SJCRH30 (cell line): Measurements from ENCODE around the gene SLC35F3. TPM values are rescaled to one million over a fixed set of nuclear protein-coding genes. Genes with fewer than 3 reads are reported as not detected.
"Not testable (repeated sequence)": the region's sequence is repeated elsewhere in the genome, so short reads cannot be mapped to it uniquely, and the experiment has no call there.

Experiments
- DNase-seq, 2 experiments: peaks; one replicate each; pipeline ENCODE4 v3.0.0-alpha.2; 2015 to 2020
- H3K27ac ChIP-seq: fragments of 250-450 bp; sonication (Bioruptor Pico); 2 replicates; pipeline ENCODE4 v1.5.1; 2020; ENCODE audit warnings: mild to moderate bottlenecking, moderate library complexity
- H3K27me3 ChIP-seq: fragments of 250-450 bp; sonication (Bioruptor Pico); 2 replicates; pipeline ENCODE4 v1.5.1; 2020; ENCODE audit warnings: mild to moderate bottlenecking, moderate library complexity
- H3K36me3 ChIP-seq: fragments of 250-450 bp; sonication (Bioruptor Pico); 2 replicates; pipeline ENCODE4 v1.5.1; 2020; ENCODE audit warnings: mild to moderate bottlenecking, moderate library complexity
- H3K4me1 ChIP-seq: fragments of 250-450 bp; sonication (Bioruptor Pico); 2 replicates; pipeline ENCODE4 v1.5.1; 2020; ENCODE audit warnings: mild to moderate bottlenecking, moderate library complexity
- H3K4me3 ChIP-seq: fragments of 250-450 bp; sonication (Bioruptor Pico); 2 replicates; pipeline ENCODE4 v1.5.1; 2020; ENCODE audit warnings: mild to moderate bottlenecking, moderate library complexity
- H3K9me3 ChIP-seq: fragments of 250-450 bp; sonication (Bioruptor Pico); replicated peaks from 2 replicates; pipeline ENCODE4 v1.5.1; 2020; ENCODE audit warnings: mild to moderate bottlenecking, moderate library complexity
- total RNA-seq: library from RNA; depleted of rRNA; stranded (reverse); fragments of >200 nt; shearing (Covaris generic); gene quantifications from 2 replicates; pipeline ENCODE4 v1.2.3, GENCODE V29; 2014

The SLC35F3 gene
- total RNA-seq, 1 experiment from 2014 or later = not detected

DNA sequence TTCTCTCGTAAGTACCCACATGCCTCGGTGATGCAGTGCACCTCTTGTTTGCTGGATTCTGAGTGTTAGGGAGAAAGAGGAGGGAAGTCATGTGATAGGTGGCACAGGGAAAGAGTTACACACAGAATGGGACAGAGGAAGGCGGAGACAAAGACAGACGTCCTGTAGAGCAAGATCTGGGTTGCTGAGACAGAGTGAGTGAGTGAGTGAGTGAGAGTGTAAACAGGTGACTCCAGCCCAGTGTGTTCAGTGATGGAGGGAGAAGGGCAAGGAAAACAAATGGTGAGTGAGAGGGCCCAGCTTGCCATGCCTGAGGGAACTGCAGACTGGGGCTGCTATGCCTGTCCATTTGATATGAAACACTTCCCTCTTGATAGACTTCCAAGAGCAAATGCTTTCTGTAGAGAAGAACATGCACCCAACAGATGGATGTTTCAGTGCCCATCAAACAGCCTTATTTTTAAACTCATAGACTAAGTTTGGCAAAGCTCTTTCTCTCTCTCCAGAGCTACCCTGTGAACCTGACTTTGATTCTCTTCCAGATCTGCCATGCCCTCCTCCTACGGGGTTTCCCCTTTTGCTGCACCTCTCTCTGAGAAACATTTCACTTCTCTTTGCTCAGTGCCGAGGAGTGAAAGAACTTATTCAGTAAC lies 258.9 kb downstream of the SLC35F3 start:
- DNase-seq = no peak
- H3K27me3 ChIP-seq = no peaks in the 10 kb centered on the region
- no peaks in the 10 kb centered on the region for H3K36me3 ChIP-seq
- H3K9me3 ChIP-seq = no peaks in the 10 kb centered on the region
- H3K4me3 ChIP-seq = no peak overlapping the region
- no peak overlapping the region for H3K27ac ChIP-seq
- no peaks in the 10 kb centered on the region for H3K4me1 ChIP-seq

- no peaks in the 10 kb centered on the region for H3K9me3 ChIP-seq
- H3K4me3 ChIP-seq = no peak overlapping the region
- H3K27ac ChIP-seq = no peak overlapping the region
- no peaks in the 10 kb centered on the region for H3K4me1 ChIP-seq
- no peak for DNase-seq
- no peaks in the 10 kb centered on the region for H3K36me3 ChIP-seq
- no peaks in the 10 kb centered on the region for H3K27me3 ChIP-seq
Measured at GRCh38 chr1:234164098-234164709, 259.7 kb downstream of the SLC35F3 start.

DNA sequence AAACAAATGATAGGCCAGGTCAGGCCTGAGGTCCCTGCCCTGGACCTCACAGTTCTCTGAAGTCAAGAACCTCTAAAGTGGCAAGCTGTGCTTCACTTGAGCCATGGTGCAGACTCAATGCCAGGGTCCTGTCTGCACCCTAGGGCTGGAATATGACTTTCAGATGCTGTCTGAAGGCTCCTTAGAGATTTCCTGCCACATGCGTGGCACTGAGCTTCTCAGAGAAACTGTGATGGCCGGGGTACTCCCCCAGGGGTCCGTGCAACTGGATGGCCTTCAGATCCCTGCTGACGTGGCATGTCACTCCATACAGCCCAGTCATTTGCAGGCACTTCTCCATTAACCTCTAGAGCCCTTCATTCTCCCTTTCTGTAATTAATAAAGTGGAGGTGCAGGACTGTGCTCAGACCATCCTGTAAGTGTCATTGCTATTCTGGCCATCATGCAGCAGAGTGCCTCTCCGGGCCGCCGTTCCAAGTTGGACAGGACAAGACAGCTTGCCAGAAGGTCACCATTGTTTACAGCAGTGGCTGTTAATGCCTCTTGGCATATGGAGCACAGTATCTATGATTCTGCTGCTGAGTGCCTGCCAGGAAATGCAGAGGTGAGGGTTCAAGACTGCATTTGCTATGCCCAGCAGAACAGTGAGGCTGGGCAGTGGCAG lies 263.7 kb downstream of the SLC35F3 start:
- H3K4me1 ChIP-seq = no peaks in the 10 kb centered on the region
- no peak for DNase-seq
- no peaks in the 10 kb centered on the region for H3K36me3 ChIP-seq
- H3K27ac ChIP-seq = no peak overlapping the region
- H3K4me3 ChIP-seq = no peak overlapping the region
- no peaks in the 10 kb centered on the region for H3K9me3 ChIP-seq
- no peaks in the 10 kb centered on the region for H3K27me3 ChIP-seq

DNA sequence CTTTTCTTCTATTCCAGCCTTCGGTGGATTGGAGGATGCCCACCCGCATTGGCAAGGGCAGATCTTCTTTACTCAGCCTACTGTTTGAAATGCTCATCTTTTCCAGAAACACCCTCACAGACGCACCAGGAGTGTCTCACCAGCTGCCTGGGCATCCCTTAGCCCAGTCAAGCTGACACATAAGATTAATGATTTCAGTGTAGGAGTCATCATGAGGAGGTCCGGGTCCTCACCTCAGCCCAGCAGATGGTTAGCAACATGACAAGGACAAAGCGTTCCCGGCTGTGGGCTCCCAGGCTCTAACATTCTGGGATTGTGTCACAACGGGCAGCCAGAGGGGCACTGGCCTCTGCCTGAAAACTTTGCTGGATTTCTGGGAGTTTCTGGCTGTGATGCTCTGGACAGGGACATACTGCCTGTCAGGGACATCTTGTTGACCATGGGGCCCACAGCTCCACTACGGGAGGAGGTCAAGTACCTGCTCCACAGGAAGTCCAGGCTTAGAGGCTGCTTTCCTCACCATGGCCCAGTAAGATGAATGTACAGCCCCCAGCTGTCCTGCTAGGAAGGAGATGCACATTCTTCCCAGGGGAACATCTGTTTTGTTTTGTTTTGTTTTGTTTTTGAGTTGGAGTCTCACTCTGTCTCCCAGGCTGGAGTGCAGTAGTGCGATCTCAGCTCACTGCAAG lies 264.8 kb downstream of the SLC35F3 start:
- no peaks in the 10 kb centered on the region for H3K9me3 ChIP-seq
- H3K36me3 ChIP-seq = no peaks in the 10 kb centered on the region
- H3K27me3 ChIP-seq = no peaks in the 10 kb centered on the region
- no peak overlapping the region for H3K27ac ChIP-seq
- no peak for DNase-seq
- H3K4me3 ChIP-seq = no peak overlapping the region
- no peaks in the 10 kb centered on the region for H3K4me1 ChIP-seq

GRCh38 chr1:234170067-234170466 lies 265.6 kb downstream of the SLC35F3 start:
- H3K4me1 ChIP-seq = no peaks in the 10 kb centered on the region
- no peaks in the 10 kb centered on the region for H3K36me3 ChIP-seq
- no peak overlapping the region for H3K4me3 ChIP-seq
- DNase-seq = no peak
- no peaks in the 10 kb centered on the region for H3K9me3 ChIP-seq
- no peak overlapping the region for H3K27ac ChIP-seq
- H3K27me3 ChIP-seq = no peaks in the 10 kb centered on the region

DNA sequence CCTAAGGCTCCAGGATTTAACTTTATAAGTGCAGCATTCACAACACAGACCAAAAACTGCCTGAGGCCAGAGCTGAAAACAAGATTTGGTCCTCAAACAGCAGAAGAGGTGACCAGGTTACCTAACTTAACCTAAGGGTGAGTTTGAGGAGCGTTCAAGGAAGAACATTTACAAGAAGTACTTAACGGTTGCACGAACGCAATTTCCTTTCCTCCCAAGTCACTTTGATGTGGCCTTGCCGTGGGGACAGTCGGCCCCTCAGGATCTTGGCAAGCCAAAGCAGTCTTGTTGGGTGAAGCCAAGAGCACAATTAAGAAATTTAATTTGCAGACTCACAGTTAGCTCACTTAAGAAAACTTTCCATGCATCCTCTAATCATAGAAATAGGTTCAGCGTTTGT lies 266.1 kb downstream of the SLC35F3 start:
- no peak for DNase-seq
- no peaks in the 10 kb centered on the region for H3K9me3 ChIP-seq

DNA sequence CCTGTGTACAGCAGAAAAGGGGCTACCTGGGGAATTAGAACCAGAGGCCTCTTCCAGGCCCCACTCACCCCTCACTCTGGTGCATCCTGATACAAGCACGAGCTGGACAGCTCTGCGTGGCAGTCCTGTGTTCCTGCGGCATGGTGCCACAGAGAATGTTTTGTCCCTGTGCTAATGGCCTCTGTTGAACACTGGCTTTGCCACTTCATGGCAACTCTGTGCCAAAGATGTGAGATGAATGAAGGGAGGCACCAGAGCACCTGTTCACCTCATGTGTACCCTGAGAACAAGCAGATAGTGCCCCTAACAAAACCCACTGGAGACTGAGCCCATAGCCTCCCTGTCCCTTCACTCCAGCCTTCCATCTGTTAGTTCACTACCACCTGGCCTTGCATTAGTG lies 269.5 kb downstream of the SLC35F3 start:
- no peaks in the 10 kb centered on the region for H3K36me3 ChIP-seq
- no peaks in the 10 kb centered on the region; the same call in 1 of the 2 replicates for H3K27me3 ChIP-seq
- no peak for DNase-seq
- H3K27ac ChIP-seq = no peak overlapping the region
- no peak overlapping the region for H3K4me3 ChIP-seq
- no peaks in the 10 kb centered on the region for H3K9me3 ChIP-seq
- H3K4me1 ChIP-seq = no peaks in the 10 kb centered on the region

More for the DNA sequence above, 266.1 kb downstream of the SLC35F3 start:
- Histone ChIP-seq H3K4me3 (no peak overlapping the region), H3K27ac (no peak overlapping the region), H3K4me1 (no peaks in the 10 kb centered on the region), H3K27me3 (no peaks in the 10 kb centered on the region), H3K36me3 (no peaks in the 10 kb centered on the region)

GRCh38 chr1:234175363-234175762 lies 270.9 kb downstream of the SLC35F3 start:
- Histone ChIP-seq H3K36me3 (no peaks in the 10 kb centered on the region), H3K9me3 (no peaks in the 10 kb centered on the region), H3K4me3 (no peak overlapping the region), H3K27me3 (no peaks in the 10 kb centered on the region; the same call in 1 of the 2 replicates), H3K27ac (no peak overlapping the region), H3K4me1 (no peaks in the 10 kb centered on the region)
- DNase-seq = no peak

DNA sequence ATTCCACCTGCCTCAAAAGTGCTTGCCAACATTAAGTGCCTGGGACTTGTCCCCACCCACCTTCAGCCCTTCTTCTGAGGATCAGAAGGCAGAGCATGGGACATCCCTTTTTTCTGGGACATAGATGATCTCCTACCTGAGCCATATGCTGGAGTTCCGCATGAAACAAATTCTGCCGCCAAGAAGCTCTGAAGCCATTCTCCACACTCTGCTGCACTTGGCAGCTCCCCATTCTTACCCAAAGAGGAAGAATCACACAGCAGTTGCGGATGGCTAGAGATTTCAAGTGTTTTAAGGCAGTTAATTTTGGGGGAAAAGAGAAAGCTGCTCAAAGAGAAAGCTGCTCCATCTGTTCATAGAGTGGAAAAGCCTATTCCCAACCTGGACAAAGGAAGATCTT lies 271.5 kb downstream of the SLC35F3 start:
- DNase-seq = no peak
- H3K4me3 ChIP-seq = no peak overlapping the region
- no peak overlapping the region for H3K27ac ChIP-seq
- no peaks in the 10 kb centered on the region; the same call in 1 of the 2 replicates for H3K27me3 ChIP-seq
- no peaks in the 10 kb centered on the region for H3K4me1 ChIP-seq
- no peaks in the 10 kb centered on the region for H3K9me3 ChIP-seq
- no peaks in the 10 kb centered on the region for H3K36me3 ChIP-seq

DNA sequence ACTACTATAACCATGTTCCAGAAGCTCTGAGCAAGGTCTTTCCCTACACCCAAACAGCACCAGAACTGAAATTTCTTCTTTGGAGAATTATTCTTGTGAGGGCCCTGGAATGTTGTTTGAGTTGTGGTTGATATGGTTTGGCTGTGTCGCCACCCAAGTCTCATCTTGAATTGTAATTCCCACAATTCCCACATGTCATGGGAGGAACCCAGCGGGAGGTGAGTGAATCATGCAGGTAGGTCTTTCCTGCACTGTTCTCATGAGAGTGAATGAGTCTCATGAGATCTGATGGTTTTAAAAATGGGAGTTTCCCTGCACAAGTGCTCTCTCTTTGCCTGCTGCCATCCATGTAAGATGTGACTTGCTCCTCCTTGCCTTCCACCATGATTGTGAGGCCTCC lies 272.4 kb downstream of the SLC35F3 start:
- not testable (repeated sequence) for H3K9me3 ChIP-seq, H3K27ac ChIP-seq, H3K4me3 ChIP-seq, H3K4me1 ChIP-seq, H3K36me3 ChIP-seq, H3K27me3 ChIP-seq, DNase-seq

DNA sequence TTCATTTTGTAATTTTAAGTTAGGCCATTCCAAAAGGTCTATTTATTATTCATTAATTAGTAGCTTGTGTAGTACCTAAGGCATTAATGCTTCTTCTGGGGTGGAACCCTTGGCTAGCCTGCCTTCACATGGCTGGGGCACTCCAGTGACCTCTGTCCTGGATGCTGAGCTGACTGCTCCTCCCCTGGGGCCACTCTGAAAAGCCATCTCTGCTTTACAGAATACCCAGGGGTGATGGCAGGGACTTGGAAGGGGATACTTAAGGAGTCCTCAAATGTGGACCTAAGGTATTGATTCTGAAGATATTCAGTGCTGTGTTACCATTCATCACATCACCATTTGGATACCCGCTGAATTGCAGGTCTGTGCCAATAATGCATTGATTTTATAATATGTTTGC lies 281.0 kb downstream of the SLC35F3 start:
- Histone ChIP-seq H3K27ac (no peak overlapping the region), H3K9me3 (no peaks in the 10 kb centered on the region), H3K4me1 (no peaks in the 10 kb centered on the region), H3K36me3 (no peaks in the 10 kb centered on the region), H3K4me3 (no peak overlapping the region), H3K27me3 (no peaks in the 10 kb centered on the region; the same call in 1 of the 2 replicates)
- no peak for DNase-seq

DNA sequence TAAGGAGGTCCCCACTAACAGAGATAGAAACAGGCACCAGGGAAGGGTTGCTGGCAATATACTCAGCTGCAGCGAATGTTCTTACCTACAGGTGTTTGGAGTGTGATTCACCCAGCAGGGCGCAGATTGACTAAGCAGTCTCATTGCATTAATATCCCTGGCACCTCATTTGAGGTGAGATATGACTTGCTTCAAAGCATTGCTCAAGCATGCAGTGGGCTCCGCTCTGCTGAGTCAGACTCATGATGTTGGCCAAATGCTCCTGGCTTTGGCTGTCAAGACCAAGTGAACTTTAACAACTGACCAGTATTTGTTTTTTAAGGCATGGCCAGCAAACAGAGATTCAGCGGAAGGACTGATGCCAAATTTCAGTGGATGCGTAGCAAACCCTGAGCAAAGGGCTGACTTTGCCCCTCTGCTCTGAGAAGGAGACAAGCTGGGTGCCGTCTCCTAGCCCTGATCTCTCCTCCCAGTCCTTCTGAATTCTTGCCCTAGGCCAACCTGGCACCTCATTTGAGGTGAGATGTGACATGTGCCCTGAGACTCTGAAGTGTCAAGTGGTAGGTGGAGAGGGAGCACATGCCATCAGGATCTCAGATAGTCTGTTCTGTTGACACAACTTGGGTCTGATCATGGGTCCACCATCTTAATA lies 281.7 kb downstream of the SLC35F3 start:
- Histone ChIP-seq H3K27ac (no peak overlapping the region), H3K36me3 (no peaks in the 10 kb centered on the region), H3K4me3 (no peak overlapping the region), H3K9me3 (no peaks in the 10 kb centered on the region), H3K4me1 (no peaks in the 10 kb centered on the region), H3K27me3 (no peaks in the 10 kb centered on the region; the same call in 1 of the 2 replicates)
- no peak for DNase-seq

DNA sequence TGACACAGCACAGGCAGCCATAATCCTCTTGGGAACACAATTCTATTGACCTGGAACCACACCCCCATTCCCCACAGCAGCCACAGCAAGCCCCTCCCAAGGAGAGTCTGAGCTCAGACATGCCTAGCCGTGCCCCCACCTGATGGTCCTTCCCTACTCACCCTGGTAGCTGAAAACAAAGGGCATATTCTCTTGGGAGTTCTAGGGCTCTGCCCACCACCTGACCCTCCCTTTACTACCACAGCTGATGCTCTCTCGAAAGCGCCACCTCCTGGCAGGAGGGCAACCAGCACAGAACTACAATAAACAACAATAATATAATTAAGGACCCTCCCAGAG lies 283.9 kb downstream of the SLC35F3 start:
- H3K27ac ChIP-seq = no peak overlapping the region
- H3K4me3 ChIP-seq = no peak overlapping the region
- no peaks in the 10 kb centered on the region; the same call in 1 of the 2 replicates for H3K27me3 ChIP-seq
- no peaks in the 10 kb centered on the region for H3K36me3 ChIP-seq
- peak; percentile 11 to 31 for DNase-seq
- no peaks in the 10 kb centered on the region for H3K9me3 ChIP-seq
- no peaks in the 10 kb centered on the region for H3K4me1 ChIP-seq

DNA sequence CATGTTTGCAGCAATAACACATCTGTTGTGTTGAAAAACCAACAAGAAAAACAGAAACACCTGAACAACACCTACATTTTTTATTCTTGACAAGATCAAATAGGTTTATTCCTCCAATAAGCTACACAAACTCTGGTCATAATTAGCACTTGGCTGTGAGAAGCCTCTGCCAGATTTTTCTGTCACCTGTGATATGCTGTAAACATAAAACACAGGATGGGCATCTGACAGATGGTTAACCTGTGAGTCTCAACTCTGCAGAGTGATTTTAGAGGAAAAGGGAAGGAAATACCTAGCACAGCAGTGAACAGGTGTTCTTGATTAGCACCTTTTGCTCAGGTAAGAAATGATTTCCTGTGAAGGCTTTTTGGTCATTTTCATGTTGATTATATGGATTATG lies 293.4 kb downstream of the SLC35F3 start:
- Histone ChIP-seq H3K4me1 (no peaks in the 10 kb centered on the region), H3K4me3 (no peak overlapping the region), H3K36me3 (no peaks in the 10 kb centered on the region), H3K27ac (no peak overlapping the region), H3K9me3 (no peaks in the 10 kb centered on the region), H3K27me3 (no peaks in the 10 kb centered on the region)
- no peak for DNase-seq
